Mesenchymal stem cell (in vitro differentiated cells and primary cell): Measurements from ENCODE around the gene BCL3.

ENCODE experiments used
- DNase-seq: peaks from one replicate; pipeline ENCODE4 v3.0.0-alpha.2; 2013
- H2AFZ ChIP-seq: one replicate; pipeline ENCODE4 v1.6.1; 2013; ENCODE audit warnings: low read depth, mild to moderate bottlenecking, control low read depth, inconsistent platforms, low read length, moderate library complexity
- H2AK5ac ChIP-seq: 2 replicates; pipeline ENCODE4 v1.6.1; 2013; ENCODE audit warnings: low read length, moderate library complexity, mild to moderate bottlenecking, inconsistent platforms; ENCODE audit not compliant: severe bottlenecking
- H2BK120ac ChIP-seq: one replicate; pipeline ENCODE4 v1.6.1; 2013; ENCODE audit warnings: low read depth, mild to moderate bottlenecking, inconsistent platforms, low read length, moderate library complexity
- H2BK12ac ChIP-seq, 2 experiments: one replicate each; pipeline ENCODE4 v1.6.1; 2013; ENCODE audit warnings: inconsistent platforms in 2 of 2, low read length in 2 of 2, mild to moderate bottlenecking in 2 of 2, moderate library complexity in 2 of 2, control low read depth in 1 of 2
- H2BK15ac ChIP-seq: one replicate; pipeline ENCODE4 v1.6.1; 2013; ENCODE audit warnings: mild to moderate bottlenecking, low read depth, inconsistent platforms; ENCODE audit not compliant: poor library complexity, severe bottlenecking
- H2BK5ac ChIP-seq: 2 replicates; pipeline ENCODE4 v1.6.1; 2013; ENCODE audit warnings: low read depth, mild to moderate bottlenecking, low read length, control low read depth, inconsistent platforms; ENCODE audit not compliant: poor library complexity, severe bottlenecking
- H3K14ac ChIP-seq, 2 experiments: one replicate each; pipeline ENCODE4 v1.6.1; 2013; ENCODE audit warnings: inconsistent platforms in 2 of 2, low read length in 2 of 2, control low read depth in 1 of 2, mild to moderate bottlenecking in 1 of 2, moderate library complexity in 1 of 2
- H3K18ac ChIP-seq, 2 experiments: one replicate each; pipeline ENCODE4 v1.6.1; 2013; ENCODE audit warnings: inconsistent platforms in 2 of 2, low read length in 2 of 2, control low read depth in 1 of 2, low read depth in 1 of 2, mild to moderate bottlenecking in 1 of 2
- H3K23ac ChIP-seq, 2 experiments: one replicate each; pipeline ENCODE4 v1.6.1; 2013; ENCODE audit warnings: inconsistent platforms in 2 of 2, low read length in 2 of 2, mild to moderate bottlenecking in 2 of 2, moderate library complexity in 2 of 2, control low read depth in 1 of 2
- H3K27ac ChIP-seq: 2 replicates; pipeline ENCODE4 v1.5.1; 2013; ENCODE audit warnings: mild to moderate bottlenecking, moderate library complexity, low read length, control low read depth, inconsistent platforms; ENCODE audit not compliant: poor library complexity, severe bottlenecking
- H3K27me3 ChIP-seq, 2 experiments: 2 replicates each; pipeline versions ENCODE4 v1.6.1 to v1.7.0; 2013; ENCODE audit warnings: low read length in 2 of 2, mild to moderate bottlenecking in 2 of 2, moderate library complexity in 2 of 2, control low read depth in 1 of 2, inconsistent platforms in 1 of 2; ENCODE audit not compliant: control insufficient read depth in 1 of 2, insufficient read depth in 1 of 2
- H3K36me3 ChIP-seq, 2 experiments: 2 replicates each; pipeline versions ENCODE4 v1.6.1 to v1.7.0; 2013; ENCODE audit warnings: low read length in 2 of 2, control low read depth in 1 of 2, inconsistent platforms in 1 of 2, low read depth in 1 of 2, mild to moderate bottlenecking in 1 of 2; ENCODE audit not compliant: insufficient read depth in 2 of 2, control insufficient read depth in 1 of 2
- H3K4ac ChIP-seq, 2 experiments: one replicate each; pipeline ENCODE4 v1.6.1; 2013; ENCODE audit warnings: inconsistent platforms in 2 of 2, low read length in 2 of 2, mild to moderate bottlenecking in 2 of 2, moderate library complexity in 2 of 2, control low read depth in 1 of 2, low read depth in 1 of 2
- H3K4me1 ChIP-seq: 2 replicates; pipeline ENCODE4 v1.6.1; 2013; ENCODE audit warnings: low read depth, low read length, control low read depth; ENCODE audit not compliant: control insufficient read depth, insufficient read depth
- H3K4me2 ChIP-seq: 2 replicates; pipeline ENCODE4 v1.6.1; 2013; ENCODE audit warnings: low read length, mild to moderate bottlenecking, inconsistent platforms; ENCODE audit not compliant: poor library complexity, severe bottlenecking
- H3K4me3 ChIP-seq, 2 experiments: 2 replicates each; pipeline versions ENCODE4 v1.5.1 to v1.7.0; 2013; ENCODE audit warnings: low read length in 2 of 2, mild to moderate bottlenecking in 2 of 2, control low read depth in 1 of 2, low read depth in 1 of 2; ENCODE audit not compliant: insufficient read depth in 1 of 2
- H3K79me1 ChIP-seq: replicated peaks from 2 replicates; pipeline ENCODE4 v1.6.1; 2013; ENCODE audit warnings: mild to moderate bottlenecking, control low read depth, low read length, inconsistent platforms; ENCODE audit not compliant: poor library complexity, severe bottlenecking
- H3K9ac ChIP-seq: 2 replicates; pipeline ENCODE4 v1.7.0; 2013; ENCODE audit warnings: mild to moderate bottlenecking, low read length, moderate library complexity
- H3K9me3 ChIP-seq: 2 replicates; pipeline ENCODE4 v1.7.0; 2013; ENCODE audit warnings: mild to moderate bottlenecking, low read length; ENCODE audit not compliant: control insufficient read depth
- H4K8ac ChIP-seq: one replicate; pipeline ENCODE4 v1.6.1; 2013; ENCODE audit warnings: inconsistent platforms, mild to moderate bottlenecking, low read length, moderate library complexity
- H4K91ac ChIP-seq: one replicate; pipeline ENCODE4 v1.6.1; 2013; ENCODE audit warnings: mild to moderate bottlenecking, low read length, inconsistent platforms
- WGBS: methylation state at CpG from one replicate; pipeline ENCODE4 v1.1.7; 2013; ENCODE audit warnings: mixed read lengths; 5-methylcytosine and 5-hydroxymethylcytosine counted together

Gene BCL3

DNA sequence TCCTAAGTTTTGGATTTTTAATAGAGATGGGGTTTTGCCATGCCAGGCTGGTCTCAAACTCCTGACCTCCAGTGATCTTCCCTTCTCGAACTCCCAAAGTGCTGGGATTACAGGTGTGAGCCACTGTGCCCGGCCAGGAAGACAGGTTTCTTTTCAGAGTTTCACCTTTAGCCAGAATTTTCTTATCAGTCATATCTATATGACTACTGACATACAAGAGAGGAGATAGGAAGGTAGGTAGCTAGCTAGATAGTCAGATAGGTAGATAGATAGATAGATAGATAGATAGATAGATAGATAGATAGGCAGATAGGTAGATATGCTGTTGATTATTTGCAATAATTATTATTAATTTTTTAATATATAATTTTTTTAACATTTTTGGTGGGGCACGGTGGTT lies 36.8 kb downstream of the BCL3 start:
- no peak overlapping the region for H3K14ac ChIP-seq
- no peak overlapping the region for H2BK120ac ChIP-seq
- WGBS = 89% methylated on average over 2 of the region's 3 CpGs
- no peak overlapping the region for H2BK15ac ChIP-seq
- H3K9me3 ChIP-seq = no peaks in the 10 kb centered on the region
- H2BK12ac ChIP-seq = no peak overlapping the region
- H2BK5ac ChIP-seq = no peak overlapping the region
- no peak overlapping the region for H2AK5ac ChIP-seq
- peaks cover 3% of the 10 kb centered on the region for H3K4me1 ChIP-seq
- H2AFZ ChIP-seq = no peak overlapping the region
- DNase-seq = no peak
- H3K9ac ChIP-seq = no peak overlapping the region
- no peak overlapping the region for H3K23ac ChIP-seq
- H4K91ac ChIP-seq = no peak overlapping the region
- H3K36me3 ChIP-seq = no peaks in the 10 kb centered on the region
- no peaks in the 10 kb centered on the region for H3K79me1 ChIP-seq
- no peak overlapping the region for H3K27ac ChIP-seq
- H3K4ac ChIP-seq = no peak overlapping the region
- no peak overlapping the region for H4K8ac ChIP-seq
- H3K4me3 ChIP-seq = no peak overlapping the region
- H3K27me3 ChIP-seq = peaks cover 0 to 12% of the 10 kb centered on the region in 2 experiments
- no peak overlapping the region for H3K18ac ChIP-seq
- no peak overlapping the region for H3K4me2 ChIP-seq

GRCh38 chr19:44785993-44786392 lies 37.5 kb downstream of the BCL3 start:
- no peak for DNase-seq
- Histone ChIP-seq H3K14ac (no peak overlapping the region), H3K4ac (no peak overlapping the region), H3K4me2 (no peak overlapping the region), H2BK120ac (no peak overlapping the region), H4K91ac (no peak overlapping the region), H3K9me3 (no peaks in the 10 kb centered on the region), H2AK5ac (no peak overlapping the region), H3K4me3 (no peak overlapping the region), H3K4me1 (peaks cover 3% of the 10 kb centered on the region), H3K23ac (no peak overlapping the region), H3K36me3 (no peaks in the 10 kb centered on the region), H2BK15ac (no peak overlapping the region), H3K18ac (no peak overlapping the region), H3K9ac (no peak overlapping the region), H2BK5ac (no peak overlapping the region), H4K8ac (no peak overlapping the region), H2AFZ (no peak overlapping the region), H3K27me3 (peaks cover 0 to 12% of the 10 kb centered on the region in 2 experiments), H3K79me1 (no peaks in the 10 kb centered on the region), H3K27ac (no peak overlapping the region), H2BK12ac (no peak overlapping the region)
- 90% methylated on average over 15 of the region's 15 CpGs for WGBS

GRCh38 chr19:44788971-44789370 lies 40.5 kb downstream of the BCL3 start:
- H3K9me3 ChIP-seq = no peaks in the 10 kb centered on the region
- H3K18ac ChIP-seq = no peak overlapping the region
- no peak overlapping the region for H2AK5ac ChIP-seq
- no peak overlapping the region for H3K4me3 ChIP-seq
- no peak overlapping the region for H3K27ac ChIP-seq
- H2BK120ac ChIP-seq = peak overlapping the region; percentile 6
- H3K4me1 ChIP-seq = peaks cover 10% of the 10 kb centered on the region
- H3K27me3 ChIP-seq = peaks cover 0 to 7% of the 10 kb centered on the region in 2 experiments
- no peaks in the 10 kb centered on the region for H3K36me3 ChIP-seq
- no peaks in the 10 kb centered on the region for H3K79me1 ChIP-seq
- no peak overlapping the region for H3K9ac ChIP-seq
- H4K8ac ChIP-seq = no peak overlapping the region
- no peak overlapping the region for H2BK15ac ChIP-seq
- 94% methylated on average over 6 of the region's 6 CpGs for WGBS
- H2BK12ac ChIP-seq = no peak overlapping the region
- no peak overlapping the region for H3K4me2 ChIP-seq
- no peak overlapping the region for H2BK5ac ChIP-seq
- no peak overlapping the region for H3K14ac ChIP-seq
- no peak overlapping the region for H3K4ac ChIP-seq
- no peak overlapping the region for H2AFZ ChIP-seq
- no peak overlapping the region for H3K23ac ChIP-seq
- no peak for DNase-seq
- H4K91ac ChIP-seq = no peak overlapping the region

- H3K4me1 ChIP-seq = peaks cover 9% of the 10 kb centered on the region
- H3K9me3 ChIP-seq = no peaks in the 10 kb centered on the region
- no peak overlapping the region for H3K4ac ChIP-seq
- no peak overlapping the region for H2AFZ ChIP-seq
- no peaks in the 10 kb centered on the region for H3K36me3 ChIP-seq
- H4K8ac ChIP-seq = no peak overlapping the region
- no peak overlapping the region for H3K27ac ChIP-seq
- H3K9ac ChIP-seq = no peak overlapping the region
- H2BK12ac ChIP-seq = no peak overlapping the region
- H2BK5ac ChIP-seq = no peak overlapping the region
- no peak overlapping the region for H3K18ac ChIP-seq
- H3K4me3 ChIP-seq = no peak overlapping the region
- no peak for DNase-seq
- H3K14ac ChIP-seq = no peak overlapping the region
- no peak overlapping the region for H2BK15ac ChIP-seq
- no peak overlapping the region for H4K91ac ChIP-seq
- H3K27me3 ChIP-seq = peaks cover 0 to 4% of the 10 kb centered on the region in 2 experiments
- no peak overlapping the region for H3K4me2 ChIP-seq
- H3K79me1 ChIP-seq = no peaks in the 10 kb centered on the region
- no peak overlapping the region for H2AK5ac ChIP-seq
- H3K23ac ChIP-seq = no peak overlapping the region
- 86% methylated on average over 11 of the region's 13 CpGs for WGBS
- H2BK120ac ChIP-seq = no peak overlapping the region
Measured at GRCh38 chr19:44789943-44790483, 41.5 kb downstream of the BCL3 start.
